Measurements from ENCODE around the gene TMPRSS12.
"Not testable (repeated sequence)": the region's sequence is repeated elsewhere in the genome, so short reads cannot be mapped to it uniquely, and the experiment has no call there.

The TMPRSS12 gene

DNA sequence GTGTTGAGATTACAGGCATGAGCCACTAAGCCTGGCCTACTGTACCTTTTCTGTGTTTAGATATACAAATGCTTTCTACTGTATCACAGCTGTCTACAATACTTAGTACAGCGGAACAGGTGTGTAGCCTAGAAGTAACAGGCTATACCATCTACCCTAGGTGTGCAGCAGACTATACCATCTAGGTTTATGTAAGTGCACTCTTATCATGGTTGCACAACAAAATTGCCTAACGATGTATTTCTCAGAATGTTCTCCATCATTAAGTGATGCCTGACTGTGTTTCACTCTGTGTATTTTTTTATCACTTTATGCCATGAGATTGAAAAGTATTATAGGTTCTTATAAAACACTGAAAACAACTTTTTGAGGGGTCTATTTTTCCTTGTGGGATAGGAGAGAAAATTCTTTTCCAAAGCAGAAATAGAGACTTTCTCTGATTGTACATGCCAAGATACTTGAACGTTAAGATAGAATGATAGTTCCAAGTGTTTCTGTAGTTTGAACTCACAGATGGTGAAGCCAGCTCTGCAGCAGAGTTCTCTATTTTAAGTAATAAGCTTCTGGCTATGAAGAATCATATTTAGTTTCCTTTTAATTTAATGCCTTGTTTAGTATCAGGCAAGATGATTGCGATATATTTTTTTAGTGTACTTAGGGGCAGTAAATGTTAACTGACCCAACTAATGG, 17.0 kb downstream of the TMPRSS12 start:
- DNase-seq (ENCODE audit: low read depth), result no peak

DNA sequence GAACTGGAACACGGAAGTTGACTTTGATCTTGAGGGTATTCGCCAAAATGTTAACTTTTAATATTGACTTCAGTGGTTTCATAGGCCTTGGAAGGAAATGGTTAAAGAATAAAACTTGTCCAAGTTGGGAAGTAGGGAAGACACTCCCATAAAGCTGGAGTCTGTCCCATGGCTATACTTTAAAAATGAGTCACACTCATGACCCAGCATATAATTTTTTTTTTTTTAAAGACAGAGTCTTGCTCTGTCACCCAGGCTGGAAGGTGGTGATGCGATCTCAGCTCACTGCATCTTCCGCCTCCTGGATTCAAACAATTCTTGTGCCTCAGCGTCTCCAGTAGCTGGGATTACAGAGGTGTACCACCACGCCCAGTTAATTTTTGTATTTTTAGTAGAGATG, 19.6 kb downstream of the TMPRSS12 start:
- peak; percentile 24 for DNase-seq (ENCODE audit: low read depth)

DNA sequence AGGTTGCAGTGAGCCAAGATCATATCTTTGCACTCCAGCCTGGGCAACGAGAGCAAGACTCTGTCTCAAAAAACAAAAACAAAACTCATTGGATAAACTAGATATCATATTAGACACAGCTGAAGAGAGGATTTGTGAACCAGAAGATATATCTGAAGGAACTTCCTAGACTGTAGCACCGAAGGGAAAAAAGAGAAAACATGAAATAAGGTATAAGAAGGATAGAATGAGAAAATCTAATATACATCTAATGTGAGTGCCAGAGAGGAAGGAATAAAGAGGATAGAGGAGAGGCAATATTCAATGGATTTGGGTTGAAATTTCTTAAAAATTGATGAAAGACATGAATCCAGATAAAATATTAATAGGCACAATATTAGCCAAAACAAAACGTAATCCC, 22.5 kb downstream of the TMPRSS12 start:
- DNase-seq (ENCODE audit: low read depth), result no peak

DNA sequence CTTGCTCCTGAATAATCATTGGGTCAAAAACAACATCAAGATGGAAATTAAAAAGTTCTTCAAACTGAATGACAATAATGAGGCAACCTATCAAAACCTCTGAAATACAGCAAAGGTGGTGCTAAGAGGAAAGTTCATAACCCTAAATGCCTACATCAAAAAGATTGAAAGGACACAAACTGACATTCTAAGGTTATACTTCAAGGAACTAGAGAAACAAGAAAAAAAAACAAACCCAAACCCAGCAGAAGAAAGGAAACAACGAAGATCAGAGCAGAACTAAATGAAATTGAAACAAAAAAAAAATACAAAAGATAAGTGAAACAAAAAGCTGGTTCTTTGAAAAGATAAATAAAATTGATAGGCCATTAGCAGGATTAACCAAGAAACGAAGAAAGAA, 26.2 kb downstream of the TMPRSS12 start:
- not testable (repeated sequence) for DNase-seq (ENCODE audit: low read depth)

DNA sequence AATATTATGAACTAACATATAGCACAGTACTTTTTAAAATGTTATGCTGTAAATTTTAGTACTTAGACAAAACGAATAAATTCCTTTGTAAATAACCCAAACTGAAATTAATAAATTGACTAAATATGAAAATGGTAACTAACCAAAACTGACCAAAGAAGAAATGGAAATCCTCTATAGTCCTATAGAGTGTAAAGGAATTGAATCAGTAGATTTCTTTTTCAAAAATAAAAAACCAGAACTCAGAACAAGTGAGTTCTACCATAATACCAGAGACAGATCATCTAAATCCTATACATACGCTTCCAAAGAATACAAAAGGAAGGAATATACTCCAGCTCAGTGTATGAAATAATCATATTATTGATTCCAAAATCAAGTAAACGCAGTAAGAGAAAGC, 39.8 kb downstream of the TMPRSS12 start:
- DNase-seq (ENCODE audit: low read depth), result no peak

DNA sequence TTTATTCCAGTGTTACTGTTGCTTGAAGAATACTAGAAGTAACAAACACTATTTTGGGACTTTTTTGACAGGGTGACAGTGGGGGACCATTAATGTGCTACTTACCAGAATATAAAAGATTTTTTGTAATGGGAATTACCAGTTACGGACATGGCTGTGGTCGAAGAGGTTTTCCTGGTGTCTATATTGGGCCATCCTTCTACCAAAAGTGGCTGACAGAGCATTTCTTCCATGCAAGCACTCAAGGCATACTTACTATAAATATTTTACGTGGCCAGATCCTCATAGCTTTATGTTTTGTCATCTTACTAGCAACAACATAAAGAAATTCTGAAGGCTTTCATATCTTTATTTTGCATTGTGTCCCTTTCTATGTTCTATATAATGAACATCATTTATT, 44.5 kb downstream of the TMPRSS12 start:
- DNase-seq (ENCODE audit: low read depth), result no peak

DNA sequence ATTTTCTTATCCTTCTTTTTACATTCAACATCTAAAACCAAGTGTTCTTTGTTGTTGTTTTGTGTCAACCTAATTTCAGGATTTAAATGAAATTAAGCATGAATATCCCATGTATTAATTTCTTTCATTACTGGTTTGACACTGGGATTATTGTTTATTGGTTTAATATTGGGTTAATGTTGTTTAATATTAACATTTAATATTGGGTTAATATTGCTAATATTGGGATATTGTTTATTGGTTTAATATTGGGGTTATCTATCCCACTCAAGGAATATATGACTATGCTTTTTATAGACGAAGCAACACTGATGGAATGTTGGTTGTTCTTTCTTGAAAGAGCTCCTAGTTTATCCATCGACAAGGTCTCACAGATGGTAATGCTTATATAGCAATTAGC, 45.9 kb downstream of the TMPRSS12 start:
- no peak for DNase-seq (ENCODE audit: low read depth)

DNA sequence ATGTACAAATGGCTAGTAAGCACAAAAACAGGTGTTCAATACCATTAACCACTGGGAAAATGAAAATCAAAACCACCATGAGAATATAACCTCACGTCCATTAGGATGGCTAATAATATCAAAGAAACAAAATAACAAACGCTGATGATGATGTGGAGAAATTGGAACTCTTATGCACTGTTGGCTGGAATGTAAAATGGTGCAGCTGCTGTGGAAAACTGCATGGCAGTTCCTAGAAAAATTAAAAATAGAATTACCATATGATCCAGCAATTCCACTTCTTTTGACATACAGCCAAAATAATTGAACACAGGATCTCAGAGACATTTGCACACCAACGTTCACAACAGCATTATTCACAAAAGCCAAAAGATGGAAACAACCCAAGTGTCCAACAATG, 51.5 kb downstream of the TMPRSS12 start:
- no peak for DNase-seq (ENCODE audit: low read depth)

DNA sequence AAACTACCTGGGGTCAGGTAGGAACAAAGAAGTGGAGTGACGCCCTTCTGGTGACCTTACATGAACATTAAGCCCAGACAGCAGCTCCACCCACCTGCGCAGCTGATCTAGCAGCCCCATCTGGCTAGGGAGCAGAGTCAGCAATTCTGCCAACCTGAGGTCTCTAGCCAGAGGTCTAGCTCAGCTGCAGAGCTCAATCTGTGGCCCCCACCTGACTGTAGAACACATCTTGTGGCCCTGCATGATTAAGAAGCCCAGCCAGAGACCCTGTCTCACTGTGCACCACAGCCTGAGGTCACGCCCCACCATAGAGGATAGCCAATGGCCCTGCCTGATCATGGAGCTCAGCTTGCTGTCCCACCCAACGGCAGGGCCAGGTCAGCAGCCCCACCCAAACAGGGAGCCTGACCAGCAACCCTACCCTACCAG, 59.0 kb downstream of the TMPRSS12 start:
- DNase-seq (ENCODE audit: low read depth), result no peak

DNA sequence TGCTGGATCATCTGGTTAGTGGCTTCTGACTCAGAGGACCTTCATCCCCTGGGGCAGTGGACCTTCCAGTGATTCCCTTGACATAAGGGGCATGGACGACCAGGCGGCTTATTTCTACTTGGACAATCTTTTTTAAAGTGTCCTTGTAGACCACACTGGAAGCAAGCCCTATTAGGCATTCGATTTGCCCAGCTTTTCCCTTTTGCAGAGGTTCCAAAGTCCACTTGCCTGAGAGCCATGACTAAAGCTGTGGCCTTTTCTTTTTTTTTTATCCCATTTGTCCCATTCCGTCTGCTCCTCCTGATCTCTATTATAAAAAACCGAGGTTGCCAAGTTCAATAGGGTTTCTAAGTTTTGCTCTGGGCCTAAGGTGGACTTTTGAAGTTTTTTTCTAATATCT, 65.8 kb downstream of the TMPRSS12 start:
- not testable (repeated sequence) for DNase-seq (ENCODE audit: low read depth)

DNA sequence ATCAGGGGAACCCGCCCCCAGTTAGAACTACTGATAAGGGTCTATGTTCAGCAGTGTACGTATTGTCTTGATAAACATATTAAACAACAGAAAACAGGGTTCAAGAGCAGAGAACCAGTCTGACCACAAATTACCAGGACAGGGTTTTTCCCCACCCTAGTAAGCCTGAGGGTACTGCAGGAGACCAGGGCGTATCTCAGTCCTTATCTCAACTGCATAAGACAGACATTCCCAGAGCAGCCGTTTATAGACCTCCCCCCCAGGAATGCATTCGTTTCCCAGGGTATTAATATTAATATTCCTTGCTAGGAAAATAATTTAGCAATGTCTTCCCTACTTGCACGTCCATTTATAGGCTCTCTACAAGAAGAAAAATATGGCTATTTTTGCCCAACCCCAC, 69.6 kb downstream of the TMPRSS12 start:
- not testable (repeated sequence) for DNase-seq (ENCODE audit: low read depth)

DNA sequence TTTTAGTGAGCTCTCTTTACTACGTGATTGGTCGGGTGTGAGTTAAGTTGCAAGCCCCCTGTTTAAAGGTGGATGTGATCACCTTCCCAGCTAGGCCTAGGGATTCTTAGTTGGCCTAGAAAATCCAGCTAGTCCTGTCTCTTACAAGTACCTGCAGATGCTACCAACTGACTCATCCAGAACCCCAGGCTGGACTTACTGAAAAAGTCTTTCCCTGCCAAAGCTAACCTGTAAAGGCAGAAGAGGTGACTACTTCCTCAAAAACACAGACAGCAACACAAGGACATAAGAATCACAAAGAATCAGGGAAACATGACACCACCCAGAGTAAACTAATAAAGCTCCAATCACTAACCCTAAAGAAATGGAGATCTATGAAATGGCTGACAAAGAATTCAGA, 70.5 kb downstream of the TMPRSS12 start:
- no peak for DNase-seq (ENCODE audit: low read depth)

DNA sequence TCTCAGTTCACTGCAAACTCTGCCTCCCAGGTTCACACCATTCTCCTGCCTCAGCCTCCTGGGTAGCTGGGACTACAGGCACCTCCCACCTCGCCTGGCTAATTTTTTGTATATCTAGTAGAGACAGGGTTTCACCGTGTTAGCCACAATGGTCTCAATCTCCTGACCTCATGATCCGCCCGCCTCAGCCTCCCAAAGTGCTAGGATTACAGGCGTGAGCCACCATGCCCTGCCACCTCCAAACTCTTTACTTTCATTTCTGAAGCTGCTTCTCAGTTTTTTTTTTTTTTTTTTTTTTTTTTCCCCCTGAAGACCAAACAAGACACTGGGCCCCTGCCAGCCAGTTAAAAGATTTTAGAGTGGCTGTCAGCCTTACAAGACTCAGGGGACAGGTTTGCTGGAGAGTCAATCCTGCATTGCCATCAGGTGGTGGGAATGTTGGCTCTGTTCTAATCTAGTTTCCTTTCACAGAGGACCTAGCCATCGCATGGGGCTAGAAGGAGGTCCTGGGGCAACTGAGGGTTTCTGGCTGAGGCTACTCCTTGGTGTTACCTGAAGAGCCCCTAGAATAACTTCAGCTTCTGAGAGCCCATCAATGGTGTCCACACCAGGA, 72.3 kb downstream of the TMPRSS12 start:
- DNase-seq (ENCODE audit: low read depth), result no peak

DNA sequence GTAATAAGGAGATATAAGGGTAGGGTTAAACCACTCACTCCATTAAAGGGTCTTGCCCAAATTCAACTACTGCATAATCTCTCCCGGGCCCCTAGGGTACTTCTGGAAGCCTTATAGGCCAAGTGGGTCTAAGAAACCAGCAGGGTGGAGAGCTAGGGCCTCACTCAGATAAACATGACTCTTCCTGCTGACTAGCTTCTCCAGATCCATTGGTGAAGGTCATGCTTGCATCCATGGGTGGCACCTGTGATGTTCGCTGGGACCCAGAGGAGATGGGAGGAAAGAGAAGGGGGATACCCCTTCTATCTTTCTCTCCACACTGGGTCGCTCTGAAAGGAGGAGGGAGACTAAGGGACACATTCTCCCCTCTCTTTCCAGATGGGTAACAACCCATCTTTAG, 73.6 kb downstream of the TMPRSS12 start:
- no peak for DNase-seq (ENCODE audit: low read depth)

DNA sequence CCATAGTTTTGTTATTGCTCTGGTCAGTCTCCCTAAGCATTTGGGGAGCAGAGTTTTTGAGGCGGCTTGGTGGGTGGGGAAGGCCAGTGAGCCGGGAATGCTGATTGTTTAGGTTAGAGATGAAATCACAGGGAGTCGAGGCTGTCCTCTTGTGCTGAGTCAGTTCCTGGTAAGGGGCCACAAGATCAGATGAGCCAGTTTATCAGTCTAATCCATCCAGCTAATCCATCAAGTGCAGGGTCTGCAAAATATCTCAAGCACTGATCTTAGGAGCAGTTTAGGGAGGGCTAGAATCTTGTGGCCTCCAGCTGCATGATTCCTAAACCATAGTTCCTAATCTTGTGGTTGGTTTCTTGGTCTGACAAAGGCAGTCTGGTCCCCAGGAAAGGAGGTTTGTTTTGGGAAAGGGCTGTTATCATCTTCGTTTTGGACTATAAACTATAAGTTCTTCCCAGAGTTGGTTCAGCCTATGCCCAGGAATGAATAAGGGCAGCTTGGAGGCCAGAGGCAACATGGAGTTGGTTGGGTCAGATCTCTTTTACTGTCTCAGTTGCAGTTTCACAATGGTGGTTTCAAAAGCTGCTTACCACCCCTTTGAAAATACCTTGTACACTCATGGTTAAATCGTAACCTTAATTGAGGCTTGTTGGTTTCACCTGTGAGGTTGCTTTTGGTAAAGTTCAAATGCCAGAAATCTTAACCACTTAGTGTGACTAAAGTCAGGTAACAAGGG, 76.0 kb downstream of the TMPRSS12 start:
- DNase-seq (ENCODE audit: low read depth), result no peak

DNA sequence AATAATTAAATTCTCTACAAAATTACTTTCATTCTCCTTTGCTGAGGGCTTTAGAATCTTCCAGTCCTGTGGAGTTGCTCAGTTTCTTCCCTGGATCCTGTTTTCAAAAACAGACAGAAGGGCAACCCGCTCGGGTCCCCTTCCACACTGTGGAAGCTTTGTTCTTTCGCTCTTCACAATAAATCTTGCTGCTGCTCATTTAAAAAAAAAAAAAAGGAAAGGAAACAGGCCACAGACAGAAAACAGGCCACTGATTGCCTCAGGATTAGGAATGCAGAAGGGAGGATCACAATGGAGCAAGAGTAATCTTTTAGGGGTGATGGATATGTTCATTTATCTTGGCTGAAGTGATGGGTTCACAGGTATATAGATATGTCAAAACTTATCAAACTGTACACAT, 80.1 kb downstream of the TMPRSS12 start:
- peak; percentile 16 for DNase-seq (ENCODE audit: low read depth)

DNA sequence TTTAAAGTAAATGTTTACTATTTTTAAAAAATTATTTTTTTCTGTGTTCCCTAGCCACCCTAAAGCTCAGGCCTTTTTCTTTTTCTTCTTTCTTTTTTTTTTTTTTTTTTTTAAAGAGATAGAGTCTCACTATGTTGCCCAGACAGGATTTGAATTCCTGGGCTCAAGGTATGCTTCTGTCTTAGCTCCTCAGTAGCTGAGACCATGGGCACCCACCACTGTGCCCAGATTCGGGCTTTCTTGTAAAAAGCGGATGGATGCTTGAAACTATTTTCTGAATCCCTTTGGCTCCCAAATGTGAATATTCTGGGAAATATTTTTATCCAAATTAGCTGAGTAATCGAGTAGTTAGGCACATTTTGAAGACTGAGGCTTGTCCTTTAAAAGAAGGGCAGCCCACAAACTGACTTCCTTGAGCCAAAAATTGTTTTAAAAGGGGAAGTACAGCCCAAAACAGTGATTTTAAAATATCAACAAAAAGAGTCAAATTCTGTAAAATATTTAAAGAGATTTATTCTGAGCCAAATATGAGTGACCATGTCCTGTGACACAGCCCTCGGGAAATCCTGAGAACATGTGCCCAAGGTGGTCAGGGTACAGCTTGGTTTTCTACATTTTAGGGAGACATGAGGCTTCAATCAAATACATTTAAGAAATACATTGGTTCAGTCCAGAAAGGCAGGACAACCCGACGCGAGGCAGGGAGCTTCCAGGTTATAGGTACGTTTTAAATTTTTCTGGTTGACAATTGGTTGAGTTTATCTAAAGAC, 80.8 kb downstream of the TMPRSS12 start:
- DNase-seq (ENCODE audit: low read depth), result no peak

DNA sequence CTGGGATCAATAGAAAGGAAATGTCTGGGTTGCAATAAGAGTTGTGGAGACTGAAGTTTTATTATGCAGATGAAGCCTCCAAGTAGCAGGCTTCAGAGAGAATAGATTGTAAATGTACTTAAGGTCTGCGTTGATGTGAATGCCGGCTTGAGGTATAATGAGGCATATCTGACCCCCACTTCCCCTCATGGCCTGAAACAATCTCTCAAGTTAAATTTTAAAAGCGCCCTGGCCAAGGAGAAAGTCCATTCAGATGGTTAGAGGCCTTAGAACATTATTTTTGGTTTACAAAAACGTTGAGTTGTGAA, 81.4 kb downstream of the TMPRSS12 start:
- no peak for DNase-seq (ENCODE audit: low read depth)

DNA sequence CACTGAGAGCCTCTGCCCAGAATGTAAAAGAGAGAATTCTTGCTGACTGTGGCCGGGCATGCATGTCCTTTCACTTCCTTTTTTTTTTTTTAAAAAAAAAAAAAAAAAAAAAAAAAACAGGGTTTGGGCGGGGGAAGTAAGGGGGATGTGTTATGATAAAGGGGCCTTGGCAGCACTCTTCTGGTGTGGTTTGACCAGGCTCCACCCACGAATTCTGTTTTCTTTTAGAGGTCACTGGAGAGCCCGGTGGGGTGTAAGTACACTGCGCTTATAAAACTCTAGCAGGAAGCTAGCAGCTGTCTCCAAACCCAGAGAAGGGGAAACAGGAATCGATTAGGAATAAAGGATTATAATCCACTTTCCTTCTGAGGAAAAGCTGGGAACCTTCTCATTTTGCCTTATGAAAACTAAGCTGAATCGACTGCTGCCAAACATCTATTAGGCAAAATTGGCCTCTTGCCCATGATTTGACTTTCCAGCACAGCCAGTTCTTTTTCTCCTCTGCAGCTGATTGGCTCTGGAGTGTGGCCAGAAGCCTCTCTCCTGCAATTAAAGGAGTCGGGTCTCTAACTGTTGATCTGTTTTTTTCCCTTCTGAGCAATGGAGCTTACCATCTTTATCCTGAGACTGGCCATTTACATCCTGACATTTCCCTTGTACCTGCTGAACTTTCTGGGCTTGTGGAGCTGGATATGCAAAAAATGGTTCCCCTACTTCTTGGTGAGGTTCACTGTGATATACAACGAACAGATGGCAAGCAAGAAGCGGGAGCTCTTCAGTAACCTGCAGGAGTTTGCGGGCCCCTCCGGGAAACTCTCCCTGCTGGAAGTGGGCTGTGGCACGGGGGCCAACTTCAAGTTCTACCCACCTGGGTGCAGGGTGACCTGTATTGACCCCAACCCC, 82.0 kb downstream of the TMPRSS12 start:
- DNase-seq (ENCODE audit: low read depth), result peak; percentile 61

DNA sequence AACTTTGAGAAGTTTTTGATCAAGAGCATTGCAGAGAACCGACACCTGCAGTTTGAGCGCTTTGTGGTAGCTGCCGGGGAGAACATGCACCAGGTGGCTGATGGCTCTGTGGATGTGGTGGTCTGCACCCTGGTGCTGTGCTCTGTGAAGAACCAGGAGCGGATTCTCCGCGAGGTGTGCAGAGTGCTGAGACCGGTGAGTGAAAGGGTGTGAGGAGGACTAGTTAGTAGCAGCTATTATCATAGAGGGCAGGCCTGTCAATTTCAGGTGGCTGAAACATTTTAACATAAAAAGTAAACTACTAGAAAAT, 82.6 kb downstream of the TMPRSS12 start:
- no peak for DNase-seq (ENCODE audit: low read depth)

DNA sequence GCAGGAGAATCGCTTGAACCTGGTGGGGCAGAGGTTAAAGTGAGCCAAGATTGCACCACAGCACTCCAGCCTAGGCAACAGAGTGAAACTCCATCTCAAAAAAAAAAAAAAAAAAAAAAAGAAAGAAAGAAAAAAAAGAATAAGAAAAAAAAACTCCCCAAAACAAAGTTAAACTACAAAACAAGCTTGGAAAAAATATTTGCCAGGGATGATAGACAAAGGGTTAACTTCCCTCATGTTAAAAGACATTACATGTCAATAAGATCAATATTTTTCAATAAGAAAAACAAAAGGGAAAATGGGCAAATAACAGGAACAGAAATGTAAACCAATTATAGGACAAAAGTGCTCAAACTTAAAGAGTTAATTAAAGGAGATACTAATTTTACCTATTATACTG, 83.2 kb downstream of the TMPRSS12 start:
- DNase-seq (ENCODE audit: low read depth), result no peak

DNA sequence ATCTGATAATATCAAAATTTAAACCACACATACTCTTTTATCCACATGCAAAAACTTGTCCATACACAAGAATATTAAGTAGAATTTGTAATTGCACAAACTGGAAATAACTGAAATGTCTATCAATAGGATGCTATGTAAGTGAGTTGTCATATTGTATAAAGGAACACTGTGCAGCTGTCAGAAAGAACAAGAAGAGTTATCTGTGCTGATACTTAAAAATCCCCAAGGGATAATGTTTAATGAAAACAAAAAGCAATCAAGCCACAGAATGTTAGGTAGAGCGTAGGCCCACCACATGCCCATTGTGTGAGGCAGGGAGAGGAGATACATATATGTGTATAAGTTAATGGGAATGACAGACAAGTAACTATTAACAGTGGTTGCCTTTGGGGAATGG, 83.7 kb downstream of the TMPRSS12 start:
- DNase-seq (ENCODE audit: low read depth), result no peak

Data from GM04504 (cell line).